Trophoblast cell (in vitro differentiated cells and primary cell): Measurements from ENCODE around the gene TNFRSF25.

Source experiments
- DNase-seq, 2 donors: peaks; one replicate each; pipeline ENCODE4 v3.0.0-alpha.2; 2016
- H2AFZ ChIP-seq: 2 replicates; pipeline ENCODE4 v1.6.1; 2013; ENCODE audit warnings: low read length, moderate library complexity, mild to moderate bottlenecking; ENCODE audit not compliant: insufficient read depth, poor library complexity
- H2AK5ac ChIP-seq: 2 replicates; pipeline ENCODE4 v1.6.1; 2013; ENCODE audit warnings: mild to moderate bottlenecking, low read length
- H2BK120ac ChIP-seq: 2 replicates; pipeline ENCODE4 v1.6.1; 2013; ENCODE audit warnings: low read length, mild to moderate bottlenecking, moderate library complexity; ENCODE audit not compliant: insufficient read depth, poor library complexity
- H2BK12ac ChIP-seq: 2 replicates; pipeline ENCODE4 v1.6.1; 2013; ENCODE audit warnings: mild to moderate bottlenecking, low read length, moderate library complexity
- H2BK5ac ChIP-seq: 2 replicates; pipeline ENCODE4 v1.6.1; 2013; ENCODE audit warnings: low read length, low read depth, moderate library complexity, mild to moderate bottlenecking; ENCODE audit not compliant: poor library complexity
- H3K14ac ChIP-seq: 2 replicates; pipeline ENCODE4 v1.6.1; 2013; ENCODE audit warnings: mild to moderate bottlenecking, low read length
- H3K18ac ChIP-seq: 2 replicates; pipeline ENCODE4 v1.6.1; 2013; ENCODE audit warnings: mild to moderate bottlenecking, low read length
- H3K23ac ChIP-seq: 2 replicates; pipeline ENCODE4 v1.6.1; 2013; ENCODE audit warnings: low read length
- H3K27ac ChIP-seq: 2 replicates; pipeline ENCODE4 v1.5.1; 2013; ENCODE audit warnings: low read depth, mild to moderate bottlenecking, inconsistent platforms, low read length, moderate library complexity
- H3K27me3 ChIP-seq: 2 replicates; pipeline ENCODE4 v1.6.1; 2013; ENCODE audit warnings: inconsistent platforms, mild to moderate bottlenecking, low read length, moderate library complexity; ENCODE audit not compliant: insufficient read depth
- H3K36me3 ChIP-seq, 2 experiments: 1 replicate in 1 of 2; 2 replicates in 1 of 2; pipeline ENCODE4 v1.6.1; 2013; ENCODE audit warnings: low read length in 2 of 2, mild to moderate bottlenecking in 2 of 2, moderate library complexity in 1 of 2; ENCODE audit not compliant: insufficient read depth in 2 of 2, control insufficient read depth in 1 of 2
- H3K4ac ChIP-seq: 2 replicates; pipeline ENCODE4 v1.6.1; 2013; ENCODE audit warnings: low read depth, mild to moderate bottlenecking, low read length, moderate library complexity
- H3K4me1 ChIP-seq, 2 experiments: 1 replicate in 1 of 2; 2 replicates in 1 of 2; pipeline ENCODE4 v1.6.1; 2013; ENCODE audit warnings: low read length in 2 of 2, mild to moderate bottlenecking in 2 of 2, moderate library complexity in 1 of 2; ENCODE audit not compliant: insufficient read depth in 2 of 2, control insufficient read depth in 1 of 2
- H3K4me2 ChIP-seq: 2 replicates; pipeline ENCODE4 v1.6.1; 2013; ENCODE audit warnings: inconsistent platforms, mild to moderate bottlenecking, low read length, moderate library complexity
- H3K4me3 ChIP-seq: 2 replicates; pipeline ENCODE4 v1.5.1; 2013; ENCODE audit warnings: mild to moderate bottlenecking, low read depth, low read length, inconsistent platforms
- H3K79me1 ChIP-seq: one replicate; pipeline ENCODE4 v1.6.1; 2013; ENCODE audit warnings: low read length
- H3K79me2 ChIP-seq: 2 replicates; pipeline ENCODE4 v1.6.1; 2013; ENCODE audit warnings: low read length, mild to moderate bottlenecking; ENCODE audit not compliant: control insufficient read depth, insufficient read depth, poor library complexity
- H3K9ac ChIP-seq: 2 replicates; pipeline ENCODE4 v1.6.1; 2013; ENCODE audit warnings: mild to moderate bottlenecking, low read length
- H3K9me3 ChIP-seq: 2 replicates; pipeline ENCODE4 v1.6.1; 2013; ENCODE audit warnings: low read depth, mild to moderate bottlenecking, control low read depth, inconsistent platforms, low read length; ENCODE audit not compliant: insufficient read depth
- H4K12ac ChIP-seq: 2 replicates; pipeline ENCODE4 v1.6.1; 2013; ENCODE audit warnings: low read depth, mild to moderate bottlenecking, low read length, moderate library complexity
- H4K8ac ChIP-seq: 2 replicates; pipeline ENCODE4 v1.6.1; 2013; ENCODE audit warnings: low read depth, mild to moderate bottlenecking, low read length, moderate library complexity
- H4K91ac ChIP-seq: one replicate; pipeline ENCODE4 v1.6.1; 2013; ENCODE audit warnings: low read depth, mild to moderate bottlenecking, low read length, moderate library complexity
- WGBS: extraction: QIAGEN DNeasy Blood & Tissue Kit; methylation state at CpG from one replicate; pipeline ENCODE4 v1.1.7; 2013; ENCODE audit warnings: missing lambda C conversion rate; ENCODE audit not compliant: insufficient read length, insufficient coverage; ENCODE audit errors: extremely low coverage; 5-methylcytosine and 5-hydroxymethylcytosine counted together

TNFRSF25 gene

DNA sequence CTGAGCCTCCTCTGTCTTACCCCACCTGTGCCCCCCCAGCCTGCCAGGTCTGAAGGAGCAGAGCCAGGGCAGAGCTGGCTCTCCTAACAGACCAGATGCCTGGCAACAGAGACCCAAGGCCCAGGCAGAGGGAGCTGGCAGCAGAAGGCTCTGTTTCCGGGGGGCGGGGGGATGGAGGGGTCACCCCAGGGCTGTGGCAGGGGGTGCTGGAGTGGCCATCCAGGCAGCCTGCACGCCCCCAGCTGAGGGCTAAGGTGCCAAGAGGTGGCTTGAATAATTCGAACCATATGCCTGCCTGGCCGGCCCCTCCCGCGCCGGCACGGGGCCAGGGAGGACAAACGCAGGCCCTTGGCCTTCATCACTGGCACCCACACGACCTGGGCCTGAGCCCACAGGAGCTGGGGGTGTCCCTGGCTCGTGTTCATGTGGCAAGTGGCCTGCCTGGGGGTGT lies 41.5 kb upstream of the TNFRSF25 start:
- H3K79me1 ChIP-seq, result peaks cover 22% of the 10 kb centered on the region
- no CpG with 5 or more reads among the region's 12 CpGs for WGBS

GRCh38 chr1:6507037-6507428 lies 41.1 kb upstream of the TNFRSF25 start:
- no peak overlapping the region for H3K18ac ChIP-seq
- no CpG with 5 or more reads among the region's 7 CpGs for WGBS

More for the DNA sequence above, 41.5 kb upstream of the TNFRSF25 start:
- Histone ChIP-seq H3K23ac (no peak overlapping the region), H3K4ac (no peak overlapping the region), H3K4me3 (no peak overlapping the region), H3K79me2 (peaks cover 3% of the 10 kb centered on the region), H3K9ac (no peak overlapping the region), H2AFZ (no peak overlapping the region), H3K14ac (no peak overlapping the region), H2AK5ac (peak overlapping the region; percentile 88), H2BK5ac (no peak overlapping the region), H2BK12ac (no peak overlapping the region), H4K91ac (peak overlapping the region; percentile 4), H3K9me3 (peaks cover 2% of the 10 kb centered on the region), H3K27ac (no peak overlapping the region), H4K8ac (no peak overlapping the region), H3K18ac (no peak overlapping the region), H3K27me3 (no peaks in the 10 kb centered on the region), H2BK120ac (no peak overlapping the region), H3K4me2 (no peak overlapping the region), H4K12ac (no peak overlapping the region), H3K36me3 (no peaks in the 10 kb centered on the region), H3K4me1 (peaks cover 21 to 25% of the 10 kb centered on the region in 2 experiments)
- DNase-seq, result no peak

GRCh38 chr1:6506210-6507036 lies 40.5 kb upstream of the TNFRSF25 start:
- Histone ChIP-seq H4K8ac (peak overlapping the region; percentile 15), H3K23ac (no peak overlapping the region), H3K9ac (no peak overlapping the region), H3K14ac (no peak overlapping the region), H2BK12ac (peak overlapping the region; percentile 19), H3K9me3 (peaks cover 2% of the 10 kb centered on the region), H2BK5ac (no peak overlapping the region), H2AFZ (no peak overlapping the region), H3K36me3 (no peaks in the 10 kb centered on the region), H3K79me1 (peaks cover 11% of the 10 kb centered on the region), H4K91ac (peak overlapping the region; percentile 72), H3K4ac (no peak overlapping the region), H2AK5ac (peak overlapping the region; percentile 67), H3K4me2 (no peak overlapping the region), H4K12ac (peak overlapping the region; percentile 5), H3K79me2 (no peaks in the 10 kb centered on the region), H3K27me3 (no peaks in the 10 kb centered on the region), H3K18ac (peak overlapping the region; percentile 30), H3K4me3 (no peak overlapping the region), H3K27ac (no peak overlapping the region), H3K4me1 (peaks cover 12 to 17% of the 10 kb centered on the region in 2 experiments), H2BK120ac (peak overlapping the region; percentile 41)
- WGBS, result no CpG with 5 or more reads among the region's 31 CpGs
- DNase-seq, result no peak

More at GRCh38 chr1:6507037-6507428, 41.1 kb upstream of the TNFRSF25 start:
- peaks cover 2% of the 10 kb centered on the region for H3K9me3 ChIP-seq
- no peak overlapping the region for H4K8ac ChIP-seq
- H3K4me3 ChIP-seq, result no peak overlapping the region
- peak overlapping the region; percentile 88 for H2AK5ac ChIP-seq
- no peaks in the 10 kb centered on the region for H3K36me3 ChIP-seq
- H2AFZ ChIP-seq, result no peak overlapping the region
- no peak overlapping the region for H3K9ac ChIP-seq
- no peak overlapping the region for H3K4ac ChIP-seq
- no peaks in the 10 kb centered on the region for H3K27me3 ChIP-seq
- no peak overlapping the region for H4K12ac ChIP-seq
- peaks cover 16 to 20% of the 10 kb centered on the region in 2 experiments for H3K4me1 ChIP-seq
- no peak overlapping the region for H3K4me2 ChIP-seq
- H2BK5ac ChIP-seq, result no peak overlapping the region
- H3K23ac ChIP-seq, result no peak overlapping the region
- peak overlapping the region; percentile 19 for H3K14ac ChIP-seq
- peaks cover 3% of the 10 kb centered on the region for H3K79me2 ChIP-seq
- no peak overlapping the region for H3K27ac ChIP-seq
- H3K79me1 ChIP-seq, result peaks cover 17% of the 10 kb centered on the region
- H2BK12ac ChIP-seq, result no peak overlapping the region
- H2BK120ac ChIP-seq, result peak overlapping the region; percentile 30
- H4K91ac ChIP-seq, result peak overlapping the region; percentile 59
- no peak for DNase-seq

DNA sequence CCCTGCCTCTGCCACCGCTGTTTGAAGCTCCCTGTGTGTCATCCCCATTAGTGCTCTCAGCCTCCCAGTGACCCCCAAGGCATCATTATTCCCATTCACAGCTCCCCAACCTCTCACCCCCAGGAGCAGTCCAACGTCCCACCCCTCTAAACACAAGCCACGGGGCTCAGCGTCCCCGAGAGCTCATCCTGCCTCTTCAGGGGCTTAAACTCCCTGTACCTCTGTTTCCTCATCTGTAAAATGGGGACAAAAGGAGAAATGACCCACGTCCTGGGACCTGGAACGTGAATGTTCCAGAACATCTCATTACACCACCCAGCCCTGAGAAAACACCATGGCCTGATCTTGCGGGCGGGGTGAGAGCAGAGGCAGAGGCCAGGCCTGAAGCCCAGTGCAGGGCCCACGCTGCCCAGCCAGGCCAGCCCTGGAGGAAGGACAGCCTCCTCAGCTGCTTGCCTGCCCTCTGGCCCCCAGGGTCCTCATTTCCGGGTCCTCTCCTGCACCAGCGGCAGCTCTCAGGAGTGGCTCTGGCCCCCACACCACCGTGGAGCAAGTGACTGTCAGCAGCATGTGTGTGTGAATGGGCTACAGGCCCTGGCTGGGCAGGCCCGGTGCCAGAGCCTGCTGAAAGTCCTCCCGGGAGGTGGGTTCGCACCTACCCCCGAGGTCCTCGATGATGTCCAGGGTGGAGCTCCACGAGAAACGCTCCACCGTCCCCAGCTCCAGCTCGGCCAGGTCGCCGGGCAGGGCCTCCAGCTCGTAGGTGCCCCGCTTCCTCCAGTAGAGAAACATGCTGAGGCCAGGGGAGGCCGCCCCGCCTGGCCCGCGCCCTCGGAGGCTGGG lies 39.6 kb upstream of the TNFRSF25 start:
- no CpG with 5 or more reads among the region's 31 CpGs for WGBS
- Histone ChIP-seq H2AK5ac (peak overlapping the region; percentile 84), H2BK5ac (no peak overlapping the region), H3K9me3 (peaks cover 2% of the 10 kb centered on the region), H3K4ac (no peak overlapping the region), H3K4me3 (no peak overlapping the region), H3K4me1 (peaks cover 14 to 19% of the 10 kb centered on the region in 2 experiments), H3K79me2 (no peaks in the 10 kb centered on the region), H3K23ac (no peak overlapping the region), H2AFZ (no peak overlapping the region), H2BK12ac (peak overlapping the region; percentile 10), H4K8ac (no peak overlapping the region), H2BK120ac (peak overlapping the region; percentile 41), H3K18ac (peak overlapping the region; percentile 18), H4K12ac (peak overlapping the region; percentile 34), H3K27me3 (no peaks in the 10 kb centered on the region), H3K14ac (peak overlapping the region; percentile 2), H3K79me1 (peaks cover 11% of the 10 kb centered on the region), H3K4me2 (no peak overlapping the region), H4K91ac (peak overlapping the region; percentile 72), H3K27ac (no peak overlapping the region), H3K36me3 (no peaks in the 10 kb centered on the region), H3K9ac (no peak overlapping the region)
- no peak for DNase-seq
